ENCODE data around the gene EEFSEC. TPM values are rescaled to one million over a fixed set of nuclear protein-coding genes. Genes with fewer than 3 reads are reported as not detected.

EEFSEC gene
- total and polyA plus RNA-seq, 8 donors, result 11.5 to 23.0 (median 19.9) TPM

- Histone ChIP-seq H3K36me3 (peaks cover 0 to 29% of the 10 kb centered on the region in 2 donors), H3K9me3 (no peaks in the 10 kb centered on the region), H3K4me1 (no peaks in the 10 kb centered on the region), H3K4me3 (no peak overlapping the region), H3K27me3 (no peaks in the 10 kb centered on the region), H3K27ac (no peak overlapping the region)
- intact Hi-C loops (cut with DNase I), result no loop called here
- no peak for TF ChIP-seq CTCF (IDR thresholded peaks at IDR 0.05)
- ATAC-seq, result no peak
- peak in 1 of 4 donors; percentile 20 for DNase-seq
These were observed 187.1 kb downstream of the EEFSEC start for GRCh38 chr3:128340198-128340903.

- Histone ChIP-seq H3K27me3 (no peaks in the 10 kb centered on the region), H3K4me3 (no peak overlapping the region), H3K4me1 (no peaks in the 10 kb centered on the region), H3K36me3 (peaks cover 0 to 29% of the 10 kb centered on the region in 2 donors), H3K27ac (no peak overlapping the region), H3K9me3 (no peaks in the 10 kb centered on the region)
- TF ChIP-seq CTCF (IDR thresholded peaks at IDR 0.05), result no peak
- DNase-seq (peak in 2 of 4 donors; percentile 26 to 56), ATAC-seq (no peak)
- intact Hi-C loops (cut with DNase I), result no loop called here
These were observed 187.7 kb downstream of the EEFSEC start for GRCh38 chr3:128340904-128341555.

- no peaks in the 10 kb centered on the region for H3K27me3 ChIP-seq
- TF ChIP-seq CTCF (IDR thresholded peaks at IDR 0.05), result no peak
- H3K27ac ChIP-seq, result no peak overlapping the region
- H3K9me3 ChIP-seq, result no peaks in the 10 kb centered on the region
- intact Hi-C loops (cut with DNase I), result no loop called here
- no peaks in the 10 kb centered on the region for H3K4me1 ChIP-seq
- H3K4me3 ChIP-seq, result no peak overlapping the region
- ATAC-seq (no peak), DNase-seq (peak in 1 of 4 donors; percentile 51)
- H3K36me3 ChIP-seq, result peaks cover 0 to 29% of the 10 kb centered on the region in 2 donors
These were observed 188.5 kb downstream of the EEFSEC start for GRCh38 chr3:128341659-128342395.

GRCh38 chr3:128342701-128343180 lies 189.5 kb downstream of the EEFSEC start:
- TF ChIP-seq CTCF (IDR thresholded peaks at IDR 0.05), result no peak
- Histone ChIP-seq H3K4me1 (no peaks in the 10 kb centered on the region), H3K36me3 (peaks cover 0 to 22% of the 10 kb centered on the region in 2 donors), H3K9me3 (no peaks in the 10 kb centered on the region), H3K4me3 (no peak overlapping the region), H3K27me3 (no peaks in the 10 kb centered on the region), H3K27ac (no peak overlapping the region)
- DNase-seq (peak in 1 of 4 donors; percentile 65), ATAC-seq (no peak)
- intact Hi-C loops (cut with DNase I), result no loop called here
